GM12878 (cell line): ENCODE data around the gene PLEKHA6. TPM values are rescaled to one million over a fixed set of nuclear protein-coding genes. Genes with fewer than 3 reads are reported as not detected.

ENCODE experiments used
- ATAC-seq: fragments of 200-7000 bp; cut with Tn5 transposase; 3 replicates; pipeline ENCODE4 v1.9.1; 2020; ENCODE audit warnings: mild to moderate bottlenecking, moderate library complexity
- BruUV-seq: library from RNA; stranded (reverse); fragments of 400-500 nt; replicated peaks from 2 replicates; lab custom pipeline; 2021; lab: Mats Ljungman, UMichigan
- CTCF ChIA-PET: fragments of 300-600 bp; sonication (Branson Sonifier 250); formaldehyde crosslinking; extraction: SDS; loops from one replicate; lab custom pipeline; 2021; ENCODE audit warnings: inconsistent platforms; lab: Yijun Ruan, JAX
- POLR2A ChIA-PET: fragments of 350-600 bp; formaldehyde crosslinking; extraction: SDS; loops from one replicate; lab custom pipeline; 2021; ENCODE audit warnings: inconsistent platforms; lab: Charles Lee
- RAD21 ChIA-PET: fragments of 300-600 bp; sonication (Branson Sonifier 250); formaldehyde crosslinking; loops from one replicate; lab custom pipeline; 2023; ENCODE audit warnings: antibody characterized with exemption; ENCODE audit not compliant: unreplicated experiment; lab: Charles Lee
- SMC1A ChIA-PET: fragments of 300-600 bp; sonication (Branson Sonifier 250); formaldehyde crosslinking; loops from one replicate; lab custom pipeline; 2023; ENCODE audit not compliant: unreplicated experiment, uncharacterized antibody; lab: Charles Lee
- DNase-seq: peaks from one replicate; pipeline ENCODE4 v3.0.0-alpha.2; 2011; ENCODE audit warnings: low read depth, low spot score
- FAIRE-seq: peaks from 3 replicates; lab custom pipeline; 2011; peaks lifted over from hg19 to GRCh38; lab: Jason Lieb, UNC
- H2AFZ ChIP-seq: 2 replicates; pipeline ENCODE4 v1.6.0; 2011; ENCODE audit warnings: low read depth, low read length, control low read depth; ENCODE audit not compliant: control insufficient read depth
- H3K27ac ChIP-seq: 2 replicates; pipeline ENCODE4 v1.5.1; 2011; ENCODE audit warnings: control low read depth; ENCODE audit not compliant: control insufficient read depth, insufficient read depth
- H3K27me3 ChIP-seq, 2 experiments: replicated peaks in 1 of 2; 2 replicates each; pipeline versions ENCODE4 v1.6.0 to v1.6.1; 2011; ENCODE audit warnings: low read length in 1 of 2; ENCODE audit not compliant: control insufficient read depth in 2 of 2, insufficient read depth in 2 of 2
- H3K36me3 ChIP-seq, 2 experiments: 2 replicates each; pipeline ENCODE4 v1.5.1; 2011; ENCODE audit warnings: low read length in 1 of 2; ENCODE audit not compliant: control insufficient read depth in 2 of 2, insufficient read depth in 2 of 2
- H3K4me1 ChIP-seq: 2 replicates; pipeline ENCODE4 v1.6.1; 2011; ENCODE audit warnings: mild to moderate bottlenecking, low read length, moderate library complexity, mixed read lengths; ENCODE audit not compliant: control insufficient read depth, insufficient read depth
- H3K4me2 ChIP-seq: 2 replicates; pipeline ENCODE4 v1.6.0; 2011; ENCODE audit warnings: control low read depth; ENCODE audit not compliant: control insufficient read depth, insufficient read depth
- H3K4me3 ChIP-seq: fragments of 200-600 bp; sonication (generic); 2 replicates; pipeline ENCODE4 v1.5.1; 2016
- H3K79me2 ChIP-seq: 2 replicates; pipeline ENCODE4 v1.6.0; 2011; ENCODE audit warnings: low read length; ENCODE audit not compliant: control insufficient read depth, insufficient read depth
- H3K9ac ChIP-seq: 2 replicates; pipeline ENCODE4 v1.8.0; 2011; ENCODE audit warnings: low read length, control low read depth, mixed read lengths; ENCODE audit not compliant: control insufficient read depth, insufficient read depth
- H3K9me3 ChIP-seq: replicated peaks from 3 replicates; pipeline ENCODE4 v1.5.1; 2011; ENCODE audit warnings: mild to moderate bottlenecking, low read length; ENCODE audit not compliant: control insufficient read depth, insufficient read depth
- H4K20me1 ChIP-seq: 2 replicates; pipeline ENCODE4 v1.6.0; 2011; ENCODE audit not compliant: control insufficient read depth, insufficient read depth
- BHLHE40 ChIP-seq, 2 experiments: fragments of 450-650 bp in 1 of 2; IDR thresholded peaks; 2 replicates each; pipeline ENCODE4 v1.6.1; 2011 to 2017; ENCODE audit warnings: low read depth in 2 of 2, borderline replicate concordance in 1 of 2, improper control_type of control experiment in 1 of 2, low read length in 1 of 2, mild to moderate bottlenecking in 1 of 2
- CBX3 ChIP-seq: fragments of 200-600 bp; sonication (generic); IDR thresholded peaks from 2 replicates; pipeline ENCODE4 v1.6.1; 2016; ENCODE audit warnings: low read depth, borderline replicate concordance
- CBX5 ChIP-seq: sonication (generic); IDR thresholded peaks from 2 replicates; pipeline ENCODE4 v1.6.1; 2016; ENCODE audit warnings: low read depth, moderate library complexity, mild to moderate bottlenecking, inconsistent platforms
- MTA2 ChIP-seq: fragments of 450-650 bp; IDR thresholded peaks from 2 replicates; pipeline ENCODE4 v1.6.1; 2016; ENCODE audit warnings: low read depth, mild to moderate bottlenecking, moderate library complexity
- NFXL1 ChIP-seq: fragments of 450-650 bp; IDR thresholded peaks from 2 replicates; pipeline ENCODE4 v1.6.1; 2017; ENCODE audit warnings: antibody characterized with exemption, mild to moderate bottlenecking, borderline replicate concordance
- RB1 ChIP-seq: fragments of 450-650 bp; formaldehyde crosslinking; IDR thresholded peaks from 2 replicates; pipeline ENCODE4 v1.6.1; 2017; ENCODE audit warnings: mild to moderate bottlenecking, borderline replicate concordance
- SIN3A ChIP-seq: IDR thresholded peaks from 2 replicates; pipeline ENCODE4 v1.6.1; 2012; ENCODE audit warnings: low read depth, low read length, improper control_type of control experiment
- SREBF1 ChIP-seq: IDR thresholded peaks from 2 replicates; pipeline ENCODE4 v1.6.1; 2012; ENCODE audit warnings: mild to moderate bottlenecking, low read length
- SRF ChIP-seq, 2 experiments: IDR thresholded peaks; 2 replicates each; pipeline ENCODE4 v1.6.1; 2011; ENCODE audit warnings: low read depth in 2 of 2, low read length in 2 of 2, mild to moderate bottlenecking in 1 of 2, moderate library complexity in 1 of 2
- YBX1 ChIP-seq: fragments of 450-650 bp; IDR thresholded peaks from 2 replicates; pipeline ENCODE4 v1.6.1; 2016; ENCODE audit warnings: antibody characterized with exemption
- WGBS: methylation state at CpG from one replicate; pipeline ENCODE4 v1.1.6; 2016; ENCODE audit warnings: low lambda C conversion rate; ENCODE audit not compliant: insufficient replicate concordance, insufficient coverage; ENCODE audit errors: missing lambda C conversion rate; 5-methylcytosine and 5-hydroxymethylcytosine counted together
- in situ Hi-C: fragments of 300-500 bp; cut with MboI; formaldehyde crosslinking; loops from 9 replicates; pipeline ENCODE4 v1.14.3; 2018; ENCODE audit warnings: mixed read lengths
- intact Hi-C: fragments of 100-400 bp; cut with micrococcal nuclease; formaldehyde crosslinking; loops from one replicate; pipeline ENCODE4 v1.14.2; 2022; ENCODE audit not compliant: unreplicated experiment
- polyA plus RNA-seq, 11 experiments: library from polyadenylated mRNA; depleted of rRNA in 4 of 11; unstranded in 6 of 11; stranded (reverse) in 5 of 11; fragments of >200 nt; fragmentation: Nextera tagmentation in 4 of 11; fragmentation: Illumina TruSeq in 1 of 11; extraction: Ambion mirVana in 4 of 11; extraction: Trizol in 1 of 11; gene quantifications; 1 replicate in 1 of 11; 2 replicates in 10 of 11; pipeline versions ENCODE4 v1.2.1 to v1.2.3, GENCODE V29; 2011 to 2016; ENCODE audit warnings: inconsistent platforms in 2 of 11, missing spikeins in 2 of 11, low read depth in 1 of 11
- total RNA-seq, 4 experiments: library from RNA; depleted of rRNA in 3 of 4; stranded (reverse); fragments of >200 nt in 3 of 4; fragmentation: Illumina TruSeq in 1 of 4; extraction: Trizol in 1 of 4; gene quantifications; 2 replicates each; pipeline versions ENCODE4 v1.2.1 to v1.2.3, GENCODE V29; 2013 to 2021
- TF ChIP-seq, protein P1 (sequence below): IDR thresholded peaks from 2 replicates; pipeline ENCODE4 v1.6.1; 2011; ENCODE audit warnings: low read depth, mild to moderate bottlenecking, low read length, moderate library complexity, borderline replicate concordance; ENCODE audit errors: extremely low read depth
- TF ChIP-seq, protein P2 (sequence below), 3 experiments: IDR thresholded peaks in 2 of 3; conservative IDR thresholded peaks in 1 of 3; 2 replicates each; pipeline ENCODE4 v1.5.1; 2011; ENCODE audit warnings: low read depth in 3 of 3, low read length in 3 of 3, mild to moderate bottlenecking in 3 of 3, control low read depth in 2 of 3, moderate library complexity in 2 of 3, inconsistent platforms in 1 of 3, mixed read lengths in 1 of 3; ENCODE audit not compliant: control insufficient read depth in 2 of 3, insufficient read depth in 1 of 3; ENCODE audit errors: extremely low read depth in 1 of 3
- TF ChIP-seq, protein P3 (sequence below): IDR thresholded peaks from 2 replicates; pipeline ENCODE4 v1.6.1; 2012; ENCODE audit warnings: low read depth, low read length, improper control_type of control experiment
- TF ChIP-seq, protein P4 (sequence below): fragments of 150-350 bp; IDR thresholded peaks from 2 replicates; pipeline ENCODE4 v1.6.1; 2014; ENCODE audit warnings: mild to moderate bottlenecking, low read depth, low read length

The PLEKHA6 gene
- total and polyA plus RNA-seq, 10 of the 15 experiments (the other 5 are each of a cell fraction or from before 2014, with no cell fraction given), result 0.04 to 0.81 (median 0.19) TPM; not detected in 4

DNA sequence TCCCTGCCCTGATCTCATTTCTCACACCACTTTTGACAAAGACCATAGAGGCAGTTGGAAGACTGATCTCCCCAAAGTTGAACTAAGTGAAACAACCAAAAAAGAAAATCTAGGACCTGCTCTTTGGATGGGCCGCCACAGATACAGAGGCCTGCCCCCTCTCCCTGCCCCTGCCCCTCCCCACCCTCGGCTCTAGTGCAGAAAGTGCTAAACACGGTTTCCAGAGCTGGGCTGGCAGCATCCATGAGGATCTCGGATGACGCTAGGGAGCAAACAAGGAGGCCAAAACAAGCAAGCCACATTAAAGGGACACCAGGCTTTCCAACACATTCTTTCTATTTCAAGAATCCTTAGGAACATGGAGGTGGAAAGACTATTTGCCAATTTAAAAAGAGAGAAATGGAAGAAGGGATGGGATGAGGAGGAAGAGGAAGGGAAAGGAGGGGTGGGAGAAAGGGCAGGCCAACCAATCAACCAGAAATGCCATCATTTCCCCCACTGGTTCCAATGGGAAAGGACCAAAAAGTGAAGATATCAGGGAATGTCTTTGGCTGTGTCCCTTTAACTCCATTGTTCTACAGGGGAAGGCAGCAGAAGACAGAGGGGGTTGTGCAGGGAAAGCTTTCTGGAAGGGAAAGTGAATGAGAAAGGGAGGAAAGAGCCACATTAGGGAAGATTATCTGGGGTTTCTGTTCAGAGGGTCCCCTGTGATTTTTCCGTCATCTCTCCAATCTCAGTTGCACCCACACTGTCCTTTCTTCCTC, 107.6 kb downstream of the PLEKHA6 start:
- CTCF ChIA-PET, result interaction anchor here (0.6 kb wide), 1 partner anchor 193 kb away, joined by 3 read pairs; no protein-coding TSS in a partner anchor
- no peak for DNase-seq
- WGBS, result 40% methylated on average over 4 of the region's 6 CpGs
- TF ChIP-seq, protein P1, sequence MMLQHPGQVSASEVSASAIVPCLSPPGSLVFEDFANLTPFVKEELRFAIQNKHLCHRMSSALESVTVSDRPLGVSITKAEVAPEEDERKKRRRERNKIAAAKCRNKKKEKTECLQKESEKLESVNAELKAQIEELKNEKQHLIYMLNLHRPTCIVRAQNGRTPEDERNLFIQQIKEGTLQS, result no peak
- TF ChIP-seq RB1 (no peak), SREBF1 (no peak), BHLHE40 (IDR thresholded peaks at IDR 0.05; ENCODE audit: borderline replicate concordance in 1 of 2, low read depth in 2 of 2, low read length in 1 of 2) (no peak), CBX3 (no peak), SIN3A (no peak), YBX1 (no peak), CBX5 (no peak), SRF (IDR thresholded peaks at IDR 0.05; ENCODE audit: low read depth in 2 of 2, low read length in 2 of 2) (no peak), NFXL1 (no peak), MTA2 (no peak)
- TF ChIP-seq, protein P2, sequence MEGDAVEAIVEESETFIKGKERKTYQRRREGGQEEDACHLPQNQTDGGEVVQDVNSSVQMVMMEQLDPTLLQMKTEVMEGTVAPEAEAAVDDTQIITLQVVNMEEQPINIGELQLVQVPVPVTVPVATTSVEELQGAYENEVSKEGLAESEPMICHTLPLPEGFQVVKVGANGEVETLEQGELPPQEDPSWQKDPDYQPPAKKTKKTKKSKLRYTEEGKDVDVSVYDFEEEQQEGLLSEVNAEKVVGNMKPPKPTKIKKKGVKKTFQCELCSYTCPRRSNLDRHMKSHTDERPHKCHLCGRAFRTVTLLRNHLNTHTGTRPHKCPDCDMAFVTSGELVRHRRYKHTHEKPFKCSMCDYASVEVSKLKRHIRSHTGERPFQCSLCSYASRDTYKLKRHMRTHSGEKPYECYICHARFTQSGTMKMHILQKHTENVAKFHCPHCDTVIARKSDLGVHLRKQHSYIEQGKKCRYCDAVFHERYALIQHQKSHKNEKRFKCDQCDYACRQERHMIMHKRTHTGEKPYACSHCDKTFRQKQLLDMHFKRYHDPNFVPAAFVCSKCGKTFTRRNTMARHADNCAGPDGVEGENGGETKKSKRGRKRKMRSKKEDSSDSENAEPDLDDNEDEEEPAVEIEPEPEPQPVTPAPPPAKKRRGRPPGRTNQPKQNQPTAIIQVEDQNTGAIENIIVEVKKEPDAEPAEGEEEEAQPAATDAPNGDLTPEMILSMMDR (IDR thresholded peaks at IDR 0.05 in 2 of 3, conservative IDR thresholded peaks at IDR 0.05 in 1 of 3; ENCODE audit: control insufficient read depth in 2 of 3, extremely low read depth in 1 of 3, insufficient read depth in 1 of 3, low read depth in 3 of 3, low read length in 3 of 3), result no peak
- TF ChIP-seq, protein P3, sequence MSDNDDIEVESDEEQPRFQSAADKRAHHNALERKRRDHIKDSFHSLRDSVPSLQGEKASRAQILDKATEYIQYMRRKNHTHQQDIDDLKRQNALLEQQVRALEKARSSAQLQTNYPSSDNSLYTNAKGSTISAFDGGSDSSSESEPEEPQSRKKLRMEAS, result no peak
- TF ChIP-seq, protein P4, sequence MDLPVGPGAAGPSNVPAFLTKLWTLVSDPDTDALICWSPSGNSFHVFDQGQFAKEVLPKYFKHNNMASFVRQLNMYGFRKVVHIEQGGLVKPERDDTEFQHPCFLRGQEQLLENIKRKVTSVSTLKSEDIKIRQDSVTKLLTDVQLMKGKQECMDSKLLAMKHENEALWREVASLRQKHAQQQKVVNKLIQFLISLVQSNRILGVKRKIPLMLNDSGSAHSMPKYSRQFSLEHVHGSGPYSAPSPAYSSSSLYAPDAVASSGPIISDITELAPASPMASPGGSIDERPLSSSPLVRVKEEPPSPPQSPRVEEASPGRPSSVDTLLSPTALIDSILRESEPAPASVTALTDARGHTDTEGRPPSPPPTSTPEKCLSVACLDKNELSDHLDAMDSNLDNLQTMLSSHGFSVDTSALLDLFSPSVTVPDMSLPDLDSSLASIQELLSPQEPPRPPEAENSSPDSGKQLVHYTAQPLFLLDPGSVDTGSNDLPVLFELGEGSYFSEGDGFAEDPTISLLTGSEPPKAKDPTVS, result no peak
- TF ChIP-seq, all 136 proteins: peak for 0
- Histone ChIP-seq H3K4me3 (no peak overlapping the region), H3K36me3 (no peaks in the 10 kb centered on the region), H3K9ac (no peak overlapping the region), H3K4me2 (no peak overlapping the region), H3K79me2 (no peaks in the 10 kb centered on the region), H3K4me1 (no peaks in the 10 kb centered on the region), H4K20me1 (no peaks in the 10 kb centered on the region; the same call in 1 of the 2 replicates), H3K27me3 (peaks cover 2 to 19% of the 10 kb centered on the region in 2 experiments), H2AFZ (no peak overlapping the region), H3K27ac (no peak overlapping the region), H3K9me3 (no peaks in the 10 kb centered on the region)
- intact Hi-C loops (no loop called here), in situ Hi-C loops (no loop called here)
- no TSS peak for BruUV-seq
- SMC1A ChIA-PET, result interaction anchor here (0.7 kb wide), 1 partner anchor 1541 kb away, joined by 3 read pairs; no protein-coding TSS in a partner anchor
- RAD21 ChIA-PET, result no interaction called here
- ATAC-seq, result no peak
- FAIRE-seq, result no peak
- POLR2A ChIA-PET, result no interaction called here
